Measurements from ENCODE around the gene SETMAR.

Gene SETMAR

GRCh38 chr3:4311496-4311895 is 8.3 kb downstream of the SETMAR start:
- DNase-seq (ENCODE audit: low read depth): no peak
- H3K4me3 ChIP-seq (ENCODE audit: low read depth, low read length): no peak overlapping the region
- no peak for TF ChIP-seq CTCF (conservative IDR thresholded peaks at IDR 0.05; ENCODE audit: low read depth, low read length)

- no peak overlapping the region for H3K4me3 ChIP-seq (ENCODE audit: low read depth, low read length)
- no peak for DNase-seq (ENCODE audit: low read depth)
- no peak for TF ChIP-seq CTCF (conservative IDR thresholded peaks at IDR 0.05; ENCODE audit: low read depth, low read length)
These were observed 10.6 kb downstream of the SETMAR start for GRCh38 chr3:4313606-4314293.

GRCh38 chr3:4314688-4315087 is 11.5 kb downstream of the SETMAR start:
- TF ChIP-seq CTCF (conservative IDR thresholded peaks at IDR 0.05; ENCODE audit: low read depth, low read length): peak; percentile 56
- DNase-seq (ENCODE audit: low read depth): no peak
- no peak overlapping the region for H3K4me3 ChIP-seq (ENCODE audit: low read depth, low read length)

GRCh38 chr3:4320096-4320911 is 17.1 kb downstream of the SETMAR start:
- TF ChIP-seq CTCF (conservative IDR thresholded peaks at IDR 0.05; ENCODE audit: low read depth, low read length): no peak
- DNase-seq (ENCODE audit: low read depth): no peak

GRCh38 chr3:4321732-4322131 is 18.6 kb downstream of the SETMAR start:
- no peak for DNase-seq (ENCODE audit: low read depth)
- H3K4me3 ChIP-seq (ENCODE audit: low read depth, low read length): no peak overlapping the region
- no peak for TF ChIP-seq CTCF (conservative IDR thresholded peaks at IDR 0.05; ENCODE audit: low read depth, low read length)

More at GRCh38 chr3:4320096-4320911, 17.1 kb downstream of the SETMAR start:
- H3K4me3 ChIP-seq (ENCODE audit: low read depth, low read length): no peak overlapping the region

GRCh38 chr3:4322635-4323034 is 19.5 kb downstream of the SETMAR start:
- peak; percentile 98 for DNase-seq (ENCODE audit: low read depth)
- no peak overlapping the region for H3K4me3 ChIP-seq (ENCODE audit: low read depth, low read length)
- TF ChIP-seq CTCF (conservative IDR thresholded peaks at IDR 0.05; ENCODE audit: low read depth, low read length): no peak
